OCI-LY1 (cell line): ENCODE data around the gene FREM2.

Source experiments
- CTCF ChIP-seq: fragments of 200-600 bp; sonication (generic), shearing (Covaris generic); IDR thresholded peaks from 2 replicates; pipeline ENCODE4 v1.5.1; 2017; ENCODE audit warnings: mild to moderate bottlenecking, antibody characterized with exemption, low read length, moderate library complexity, mixed read lengths
- EZH2 ChIP-seq: fragments of 200-600 bp; sonication (generic), shearing (Covaris generic); IDR thresholded peaks from 2 replicates; pipeline ENCODE4 v1.8.0; 2017; ENCODE audit warnings: borderline replicate concordance, mixed run types, mild to moderate bottlenecking, antibody characterized with exemption, low read length, moderate library complexity, mixed read lengths

- TF ChIP-seq CTCF (no peak), EZH2 (no peak)
Observed at GRCh38 chr13:38755793-38756192, 68.9 kb downstream of the FREM2 start.
